HEK293T (cell line): ENCODE measurements around the gene PPA1.

Source experiments
- CTCF ChIA-PET: fragments of 350-600 bp; formaldehyde crosslinking; extraction: SDS; loops from one replicate; lab custom pipeline; 2021; ENCODE audit warnings: antibody characterized with exemption, inconsistent platforms; lab: Yijun Ruan, JAX
- POLR2A ChIA-PET: fragments of 350-600 bp; formaldehyde crosslinking; extraction: SDS; loops from one replicate; lab custom pipeline; 2020; ENCODE audit warnings: antibody characterized with exemption, inconsistent platforms; lab: Yijun Ruan, JAX
- DNase-seq: peaks from one replicate; pipeline ENCODE4 v3.0.0; 2012; ENCODE audit warnings: mixed read lengths; ENCODE audit errors: extremely low spot score
- ARNT ChIP-seq: fragments of 450-650 bp; IDR thresholded peaks from 2 replicates; pipeline ENCODE4 v1.6.1; 2017; ENCODE audit warnings: mild to moderate bottlenecking
- BHLHE40 ChIP-seq: fragments of 450-650 bp; IDR thresholded peaks from 2 replicates; pipeline ENCODE4 v1.6.1; 2016; ENCODE audit warnings: mild to moderate bottlenecking, moderate library complexity, borderline replicate concordance
- CTBP1 ChIP-seq: fragments of 450-650 bp; IDR thresholded peaks from 2 replicates; pipeline ENCODE4 v1.6.1; 2016; ENCODE audit warnings: borderline replicate concordance
- ELF4 ChIP-seq: fragments of 450-650 bp; IDR thresholded peaks from 2 replicates; pipeline ENCODE4 v1.6.1; 2017; ENCODE audit warnings: antibody characterized with exemption
- FOXA1 ChIP-seq: fragments of 450-650 bp; IDR thresholded peaks from 2 replicates; pipeline ENCODE4 v1.6.1; 2016; ENCODE audit warnings: mild to moderate bottlenecking
- FOXK2 ChIP-seq: fragments of 450-650 bp; IDR thresholded peaks from 2 replicates; pipeline ENCODE4 v1.6.1; 2016; ENCODE audit warnings: mild to moderate bottlenecking
- FOXM1 ChIP-seq: fragments of 450-650 bp; IDR thresholded peaks from 2 replicates; pipeline ENCODE4 v1.6.1; 2017; ENCODE audit warnings: mild to moderate bottlenecking, borderline replicate concordance
- HDGF ChIP-seq: fragments of 450-650 bp; IDR thresholded peaks from 2 replicates; pipeline ENCODE4 v1.6.1; 2017; ENCODE audit warnings: antibody characterized with exemption, borderline replicate concordance
- L3MBTL2 ChIP-seq: fragments of 450-650 bp; conservative IDR thresholded peaks from 2 replicates; pipeline ENCODE4 v1.6.1; 2016; ENCODE audit warnings: mild to moderate bottlenecking
- LEF1 ChIP-seq: fragments of 450-650 bp; IDR thresholded peaks from 2 replicates; pipeline ENCODE4 v1.6.1; 2017; ENCODE audit warnings: mild to moderate bottlenecking, borderline replicate concordance
- NFRKB ChIP-seq: fragments of 450-650 bp; IDR thresholded peaks from 2 replicates; pipeline ENCODE4 v1.6.1; 2016; ENCODE audit warnings: mild to moderate bottlenecking, moderate library complexity
- SP1 ChIP-seq: fragments of 450-650 bp; IDR thresholded peaks from 2 replicates; pipeline ENCODE4 v1.6.1; 2017
- SUZ12 ChIP-seq: fragments of 450-650 bp; IDR thresholded peaks from 2 replicates; pipeline ENCODE4 v1.6.1; 2016; ENCODE audit warnings: mild to moderate bottlenecking
- TARDBP ChIP-seq: fragments of 450-650 bp; IDR thresholded peaks from 2 replicates; pipeline ENCODE4 v1.6.1; 2016
- ZNF384 ChIP-seq: fragments of 450-650 bp; IDR thresholded peaks from 2 replicates; pipeline ENCODE4 v1.6.1; 2016
- TF ChIP-seq, protein P1 (sequence below): fragments of 450-650 bp; IDR thresholded peaks from 2 replicates; pipeline ENCODE4 v1.6.1; 2016

PPA1 gene

DNA sequence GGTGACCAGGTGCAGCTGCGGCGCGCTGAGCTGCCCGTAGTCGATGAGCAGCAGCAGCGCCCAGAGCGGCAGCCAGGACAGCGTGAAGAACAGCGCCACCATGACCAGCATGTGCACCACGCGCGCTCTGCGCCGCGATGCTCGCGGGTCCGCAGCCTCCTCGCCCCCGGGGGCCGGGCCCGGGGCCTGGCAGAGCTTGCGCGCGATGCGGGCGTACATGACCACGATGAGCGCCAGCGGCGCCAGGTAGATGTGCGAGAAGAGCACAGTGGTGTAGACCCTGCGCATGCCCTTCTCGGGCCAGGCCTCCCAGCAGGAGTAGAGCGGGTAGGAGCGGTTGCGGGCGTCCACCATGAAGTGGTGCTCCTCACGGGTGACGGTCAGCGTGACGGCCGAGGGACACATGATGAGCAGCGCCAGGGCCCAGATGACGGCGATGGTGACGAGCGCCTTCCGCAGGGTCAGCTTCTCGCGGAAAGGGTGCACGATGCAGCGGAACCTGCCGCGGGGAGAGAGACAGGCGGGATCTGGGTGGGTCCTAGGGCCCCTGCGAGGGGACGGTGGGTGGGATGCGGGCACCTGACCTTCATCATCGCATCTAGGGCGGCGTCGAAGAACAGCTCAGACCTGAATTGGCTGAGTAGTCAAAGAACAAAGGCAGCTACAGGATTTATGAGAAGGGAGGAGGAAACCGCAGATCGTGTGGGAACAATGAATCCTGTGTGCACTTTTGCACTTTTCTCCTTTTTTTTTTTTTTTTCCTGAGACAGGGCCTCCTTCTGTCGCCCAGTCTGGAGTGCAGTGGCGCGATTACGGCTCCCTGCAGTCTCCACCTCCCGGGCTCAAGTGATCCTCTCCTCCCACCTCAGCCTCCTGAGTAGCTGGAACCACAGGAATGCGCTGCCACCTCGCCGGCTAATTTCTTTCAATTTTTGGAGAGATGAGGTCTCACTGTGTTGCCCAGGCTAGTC is 22.4 kb upstream of the PPA1 start:
- POLR2A ChIA-PET, result no interaction called here
- CTCF ChIA-PET, result interaction anchor here (0.6 kb wide), 1 partner anchor 111 kb away, joined by 5 read pairs; no protein-coding TSS in a partner anchor
- TF ChIP-seq ELF4, result no peak
- TF ChIP-seq BHLHE40, result no peak
- TF ChIP-seq HDGF, result no peak
- no peak for TF ChIP-seq SUZ12
- no peak for TF ChIP-seq FOXK2
- TF ChIP-seq FOXM1, result no peak
- no peak for TF ChIP-seq NFRKB
- TF ChIP-seq L3MBTL2, result no peak
- no peak for TF ChIP-seq SP1
- no peak for TF ChIP-seq ARNT
- no peak for TF ChIP-seq FOXA1
- no peak for TF ChIP-seq CTBP1
- no peak for TF ChIP-seq LEF1
- TF ChIP-seq TARDBP, result no peak
- TF ChIP-seq, protein P1, sequence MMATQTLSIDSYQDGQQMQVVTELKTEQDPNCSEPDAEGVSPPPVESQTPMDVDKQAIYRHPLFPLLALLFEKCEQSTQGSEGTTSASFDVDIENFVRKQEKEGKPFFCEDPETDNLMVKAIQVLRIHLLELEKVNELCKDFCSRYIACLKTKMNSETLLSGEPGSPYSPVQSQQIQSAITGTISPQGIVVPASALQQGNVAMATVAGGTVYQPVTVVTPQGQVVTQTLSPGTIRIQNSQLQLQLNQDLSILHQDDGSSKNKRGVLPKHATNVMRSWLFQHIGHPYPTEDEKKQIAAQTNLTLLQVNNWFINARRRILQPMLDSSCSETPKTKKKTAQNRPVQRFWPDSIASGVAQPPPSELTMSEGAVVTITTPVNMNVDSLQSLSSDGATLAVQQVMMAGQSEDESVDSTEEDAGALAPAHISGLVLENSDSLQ, result no peak
- no peak for DNase-seq

DNA sequence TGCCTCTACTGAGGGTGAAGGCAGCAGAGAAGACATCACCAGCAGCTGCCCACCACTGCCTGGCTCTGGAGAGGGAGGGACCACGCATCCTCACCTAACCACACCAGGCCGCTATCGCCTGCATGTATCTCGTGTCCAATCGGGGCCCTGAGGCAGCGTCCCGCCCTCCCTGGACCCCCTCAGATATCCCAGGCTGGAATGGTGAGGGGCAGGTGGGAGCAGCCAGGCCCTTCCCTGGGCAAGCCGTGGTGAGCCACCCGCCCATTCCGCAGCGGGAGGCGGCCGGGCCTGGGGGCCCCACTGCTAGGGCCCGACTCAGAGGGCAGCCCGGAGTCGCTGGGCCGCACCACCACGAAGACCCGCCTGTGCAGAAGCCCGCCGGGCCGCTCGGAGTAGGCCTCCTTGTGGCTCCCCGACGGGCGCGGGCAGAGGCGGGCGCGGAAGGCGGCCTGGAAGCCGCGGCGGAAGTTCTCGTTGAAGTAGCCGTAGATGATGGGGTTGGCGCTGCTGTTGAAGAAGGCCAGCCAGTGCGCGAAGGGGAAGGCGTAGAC is 21.6 kb upstream of the PPA1 start:
- CTCF ChIA-PET, result no interaction called here

DNA sequence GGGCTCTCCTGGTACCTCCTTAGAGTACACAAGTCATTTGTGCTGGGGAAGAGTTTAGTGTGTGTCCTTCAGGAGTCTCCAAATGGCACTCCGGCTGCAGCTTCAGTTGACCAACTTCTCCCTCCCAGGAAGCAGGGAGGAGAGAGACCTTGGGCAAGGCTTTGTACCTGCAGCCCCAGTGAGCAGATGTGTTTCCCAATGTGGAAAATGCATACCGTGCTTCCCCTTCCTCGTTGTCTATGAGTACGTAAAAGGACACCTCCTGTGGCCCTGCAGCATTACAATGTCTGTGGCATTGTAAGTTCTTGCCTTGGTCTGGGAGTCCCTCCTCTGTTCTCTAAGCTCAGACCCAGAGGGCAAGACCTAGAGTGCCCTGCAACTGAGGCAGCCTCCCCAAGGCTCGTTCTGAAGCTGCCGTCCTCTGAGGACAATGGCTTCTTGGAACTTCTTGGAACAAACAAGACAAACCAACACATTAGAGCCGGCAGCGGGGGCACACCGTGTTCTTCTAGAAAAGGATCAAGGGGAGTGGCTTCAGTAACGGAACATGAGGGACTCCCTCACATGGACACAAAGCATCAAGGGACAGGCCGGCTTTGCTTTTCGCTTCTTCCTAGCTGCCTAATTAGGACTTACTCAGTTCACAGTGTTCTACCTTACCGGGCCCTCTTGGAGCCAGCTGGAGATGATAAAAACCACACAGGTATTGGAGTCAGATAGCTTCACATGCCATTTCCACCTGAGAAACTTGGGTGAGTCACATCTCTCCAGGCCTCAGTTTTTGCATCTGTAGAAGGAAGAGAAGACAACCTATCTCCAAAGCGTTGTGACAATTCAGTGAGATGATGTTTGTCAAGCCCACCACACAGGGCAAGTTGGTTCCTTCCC is 20.9 kb upstream of the PPA1 start:
- TF ChIP-seq FOXA1 (no peak), SUZ12 (no peak), ZNF384 (no peak), L3MBTL2 (no peak), NFRKB (no peak), BHLHE40 (no peak), ARNT (no peak)
- DNase-seq, result no peak
- CTCF ChIA-PET, result no interaction called here
- POLR2A ChIA-PET, result no interaction called here

More for the DNA sequence above, 21.6 kb upstream of the PPA1 start:
- TF ChIP-seq BHLHE40 (no peak), LEF1 (no peak), CTBP1 (no peak), ARNT (no peak), SP1 (no peak)
- TF ChIP-seq, protein P1, result no peak
- no peak for DNase-seq
- POLR2A ChIA-PET, result no interaction called here

DNA sequence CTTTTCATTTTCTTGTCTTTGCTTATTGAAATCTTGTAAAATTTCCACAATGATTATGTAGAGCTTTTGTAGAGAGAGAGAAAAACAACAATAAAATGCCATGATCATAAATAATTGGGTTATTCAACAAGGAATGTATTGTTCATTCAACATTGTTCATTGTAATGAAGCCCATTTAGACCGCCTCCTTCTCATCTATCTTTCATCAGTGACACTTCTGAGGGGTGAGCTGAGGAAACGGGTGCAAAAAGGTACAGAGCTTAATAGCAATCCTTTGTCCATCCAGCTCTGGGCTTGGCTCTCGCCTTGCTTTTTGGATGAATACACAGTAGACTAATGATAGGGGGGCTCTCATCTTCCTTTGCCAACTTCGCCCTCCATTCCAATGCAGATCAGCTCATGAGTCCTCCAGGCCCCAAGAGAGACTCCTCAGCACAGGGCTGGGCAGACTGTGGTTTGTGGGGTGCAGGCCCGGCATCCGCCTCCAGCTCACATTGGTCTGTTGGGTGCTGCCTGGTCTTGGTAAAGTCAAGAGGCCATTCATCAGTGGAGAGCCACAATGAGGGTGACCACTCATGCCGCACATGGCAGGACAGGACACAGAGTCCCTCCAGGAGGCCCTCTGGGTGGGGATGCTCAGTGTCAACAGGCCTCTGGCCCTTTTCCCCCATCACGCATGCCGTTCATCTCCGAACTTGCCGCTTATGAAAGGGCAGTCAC is 17.9 kb upstream of the PPA1 start:
- DNase-seq, result no peak
- TF ChIP-seq FOXA1 (no peak), L3MBTL2 (no peak), FOXK2 (no peak), ELF4 (no peak), FOXM1 (no peak), HDGF (no peak), SUZ12 (no peak), BHLHE40 (no peak), LEF1 (no peak)
- TF ChIP-seq, protein P1, result no peak
- ChIA-PET POLR2A (no interaction called here), CTCF (interaction anchor here (0.7 to 0.8 kb wide), 2 partner anchors 14 to 1514 kb away, joined by 3 to 4 read pairs; no protein-coding TSS in a partner anchor)

DNA sequence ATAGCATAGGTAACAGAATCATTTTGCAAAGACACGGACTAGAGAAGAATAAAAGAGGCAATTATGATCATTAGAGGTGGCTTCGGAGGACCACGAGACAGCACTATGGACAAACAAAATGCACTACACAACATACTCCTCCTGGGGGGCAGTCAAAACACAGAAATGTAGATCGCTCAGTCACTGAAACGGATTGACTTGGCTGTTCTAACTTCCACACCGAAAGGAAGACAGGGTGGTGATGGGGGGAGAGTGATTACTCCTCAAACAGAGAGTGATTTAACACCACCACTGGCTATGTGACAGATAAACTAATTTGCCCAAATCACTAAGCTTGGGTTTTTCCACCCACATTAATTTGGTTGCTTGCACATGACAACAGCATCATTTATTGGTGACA is 14.1 kb upstream of the PPA1 start:
- TF ChIP-seq FOXM1, result no peak
- no peak for TF ChIP-seq FOXA1
- no peak for TF ChIP-seq SP1
- no peak for TF ChIP-seq TARDBP
- no peak for TF ChIP-seq L3MBTL2
- TF ChIP-seq, protein P1, result no peak
- no peak for TF ChIP-seq LEF1
- TF ChIP-seq CTBP1, result no peak
- TF ChIP-seq ARNT, result no peak
- no peak for TF ChIP-seq HDGF
- TF ChIP-seq NFRKB, result no peak
- TF ChIP-seq ELF4, result no peak
- no peak for TF ChIP-seq FOXK2
- TF ChIP-seq SUZ12, result no peak
- no peak for TF ChIP-seq ZNF384
- no peak for TF ChIP-seq BHLHE40
- CTCF ChIA-PET, result no interaction called here

More for the DNA sequence above, 14.1 kb upstream of the PPA1 start:
- POLR2A ChIA-PET, result interaction anchor here (1.1 kb wide), 1 partner anchor 15 kb away, joined by 3 read pairs; the partner anchor contains the start of gene PPA1
- no peak for DNase-seq
